Globus pallidus (tissue), 1 donor: ENCODE measurements around the gene RTEL1.
"Not testable (repeated sequence)": the region's sequence is repeated elsewhere in the genome, so short reads cannot be mapped to it uniquely, and the experiment has no call there.

ENCODE experiments used
- DNase-seq: peaks from one replicate; pipeline ENCODE4 v3.0.0-alpha.2; 2015; ENCODE audit warnings: low spot score

Gene RTEL1

GRCh38 chr20:63708301-63709148 lies 50.4 kb downstream of the RTEL1 start:
- DNase-seq = no peak

- DNase-seq = no peak
Observed at GRCh38 chr20:63709149-63709527, 51.0 kb downstream of the RTEL1 start.

DNA sequence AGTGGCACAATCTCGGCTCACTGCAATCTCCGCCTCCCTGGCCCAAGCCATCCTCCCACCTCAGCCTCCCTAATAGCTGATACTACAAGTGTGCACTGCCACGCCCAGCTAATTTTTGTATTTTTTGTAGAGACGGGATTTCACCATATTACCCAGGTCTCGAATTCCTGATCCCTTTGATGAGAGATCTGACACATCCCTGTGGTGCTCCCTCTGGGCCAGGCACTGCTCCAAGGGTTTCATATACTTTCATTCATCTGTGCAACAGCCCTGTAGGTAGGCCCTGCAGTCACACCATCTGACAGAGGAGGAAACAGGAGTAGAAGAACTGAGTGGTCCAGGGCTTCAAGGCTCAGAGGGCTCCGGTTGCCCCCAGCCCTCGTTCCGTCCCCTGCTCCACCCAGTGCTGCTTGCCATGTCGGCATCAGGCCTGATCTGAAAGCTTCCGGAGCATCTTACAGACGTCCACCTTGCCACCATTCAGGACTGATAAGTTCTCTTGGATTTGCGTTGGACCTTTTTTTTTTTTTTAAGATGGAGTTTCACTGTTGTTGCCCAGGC lies 53.1 kb downstream of the RTEL1 start:
- no peak for DNase-seq

DNA sequence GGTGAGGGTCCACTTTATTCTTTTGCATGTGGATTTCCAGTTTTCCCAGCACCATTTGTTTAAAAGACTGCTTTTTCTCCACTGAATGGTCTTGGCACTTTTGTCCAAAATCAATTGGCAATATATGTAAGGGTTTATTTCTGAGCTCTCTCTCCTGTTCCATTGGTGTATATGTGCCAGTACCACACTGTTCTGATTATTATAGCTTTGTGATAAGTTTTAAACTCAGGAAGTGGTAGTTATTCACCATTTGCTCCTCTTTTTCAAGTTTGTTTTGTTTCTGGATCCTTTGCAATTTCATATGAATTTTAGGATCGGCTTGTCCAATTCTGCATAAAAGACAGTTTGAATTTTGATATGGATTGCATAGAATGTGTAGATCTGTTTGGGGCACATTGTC lies 54.1 kb downstream of the RTEL1 start:
- DNase-seq = no peak

GRCh38 chr20:63714858-63715257 lies 56.7 kb downstream of the RTEL1 start:
- DNase-seq = no peak

GRCh38 chr20:63718996-63719395 lies 60.9 kb downstream of the RTEL1 start:
- DNase-seq = no peak

- not testable (repeated sequence) for DNase-seq
Observed at GRCh38 chr20:63722967-63723622, 65.0 kb downstream of the RTEL1 start.

GRCh38 chr20:63730189-63730733 lies 72.1 kb downstream of the RTEL1 start:
- not testable (repeated sequence) for DNase-seq

GRCh38 chr20:63731410-63731809 lies 73.3 kb downstream of the RTEL1 start:
- DNase-seq = no peak

GRCh38 chr20:63732118-63733095 lies 74.3 kb downstream of the RTEL1 start:
- DNase-seq = no peak

- DNase-seq = no peak
Observed at GRCh38 chr20:63733117-63733516, 75.0 kb downstream of the RTEL1 start.

- DNase-seq = no peak
Observed at GRCh38 chr20:63733579-63734081, 75.5 kb downstream of the RTEL1 start.

DNA sequence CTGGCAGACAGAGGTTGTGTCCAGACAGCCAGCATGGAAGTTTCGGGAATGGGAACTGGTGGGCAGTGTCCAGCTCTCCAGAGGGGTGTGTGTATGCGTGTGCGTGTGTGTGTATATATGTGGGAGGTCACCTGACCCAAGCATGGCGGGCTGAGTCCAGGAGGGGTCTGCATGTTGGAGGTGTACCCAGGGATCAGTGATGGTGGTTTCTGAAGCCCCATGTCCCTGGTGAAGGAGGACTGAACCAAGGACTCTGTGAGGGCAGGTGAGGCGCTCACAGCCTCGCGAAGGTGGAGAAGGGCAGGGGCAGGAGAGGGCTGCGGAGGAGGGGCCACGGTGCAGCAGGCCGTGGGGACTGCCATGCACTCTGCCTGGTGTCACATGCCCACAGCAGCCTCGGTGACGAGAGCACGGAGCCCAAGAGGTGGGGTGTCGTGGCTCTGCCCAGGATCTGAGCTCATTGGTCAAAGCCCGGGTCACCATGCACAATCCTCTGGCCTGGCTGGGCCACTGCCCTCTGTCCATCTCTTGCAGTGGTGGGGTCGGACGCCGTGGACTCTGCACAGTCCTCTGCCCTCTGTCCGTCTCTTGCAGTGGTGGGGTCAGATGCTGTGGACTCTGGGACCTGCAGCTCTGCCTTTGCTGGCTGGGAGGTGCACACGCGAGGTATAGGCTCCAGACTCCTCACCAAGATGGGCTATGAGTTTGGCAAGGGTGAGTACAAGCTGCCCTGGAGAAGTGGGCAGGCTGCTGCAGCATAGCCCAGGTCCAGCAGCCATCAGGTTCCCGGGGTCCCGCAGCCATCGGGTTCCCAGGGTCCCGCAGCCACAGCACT lies 76.2 kb downstream of the RTEL1 start:
- DNase-seq = no peak

DNA sequence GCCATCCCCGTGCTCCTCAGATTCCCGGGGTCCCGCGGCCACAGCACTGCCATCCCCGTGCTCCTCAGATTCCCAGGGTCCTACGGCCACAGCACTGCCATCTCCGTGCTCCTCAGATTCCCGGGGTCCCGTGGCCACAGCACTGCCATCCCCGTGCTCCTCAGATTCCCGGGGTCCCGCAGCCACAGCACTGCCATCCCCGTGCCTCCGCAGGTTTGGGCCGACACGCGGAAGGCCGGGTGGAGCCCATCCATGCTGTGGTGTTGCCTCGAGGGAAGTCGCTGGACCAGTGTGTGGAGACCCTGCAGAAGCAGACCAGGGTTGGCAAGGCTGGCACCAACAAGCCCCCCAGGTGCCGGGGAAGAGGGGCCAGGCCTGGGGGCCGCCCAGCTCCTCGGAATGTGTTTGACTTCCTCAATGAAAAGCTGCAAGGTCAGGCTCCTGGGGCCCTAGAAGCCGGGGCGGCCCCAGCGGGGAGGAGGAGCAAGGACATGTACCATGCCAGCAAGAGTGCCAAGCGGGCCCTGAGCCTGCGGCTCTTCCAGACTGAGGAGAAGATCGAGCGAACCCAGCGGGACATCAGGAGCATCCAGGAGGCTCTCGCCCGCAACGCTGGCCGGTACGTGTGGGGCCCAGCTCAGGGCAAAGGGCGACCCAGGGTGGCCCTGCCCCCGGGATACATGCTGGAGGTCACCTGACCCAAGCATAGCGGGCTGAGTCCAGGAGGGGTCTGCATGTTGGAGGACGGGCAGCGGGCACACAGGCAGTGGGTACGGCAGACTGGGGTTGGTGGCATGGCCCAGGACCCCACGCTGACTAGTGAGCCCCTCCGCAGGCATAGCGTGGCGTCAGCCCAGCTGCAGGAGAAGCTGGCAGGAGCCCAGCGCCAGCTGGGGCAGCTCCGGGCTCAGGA lies 77.1 kb downstream of the RTEL1 start:
- no peak for DNase-seq

DNA sequence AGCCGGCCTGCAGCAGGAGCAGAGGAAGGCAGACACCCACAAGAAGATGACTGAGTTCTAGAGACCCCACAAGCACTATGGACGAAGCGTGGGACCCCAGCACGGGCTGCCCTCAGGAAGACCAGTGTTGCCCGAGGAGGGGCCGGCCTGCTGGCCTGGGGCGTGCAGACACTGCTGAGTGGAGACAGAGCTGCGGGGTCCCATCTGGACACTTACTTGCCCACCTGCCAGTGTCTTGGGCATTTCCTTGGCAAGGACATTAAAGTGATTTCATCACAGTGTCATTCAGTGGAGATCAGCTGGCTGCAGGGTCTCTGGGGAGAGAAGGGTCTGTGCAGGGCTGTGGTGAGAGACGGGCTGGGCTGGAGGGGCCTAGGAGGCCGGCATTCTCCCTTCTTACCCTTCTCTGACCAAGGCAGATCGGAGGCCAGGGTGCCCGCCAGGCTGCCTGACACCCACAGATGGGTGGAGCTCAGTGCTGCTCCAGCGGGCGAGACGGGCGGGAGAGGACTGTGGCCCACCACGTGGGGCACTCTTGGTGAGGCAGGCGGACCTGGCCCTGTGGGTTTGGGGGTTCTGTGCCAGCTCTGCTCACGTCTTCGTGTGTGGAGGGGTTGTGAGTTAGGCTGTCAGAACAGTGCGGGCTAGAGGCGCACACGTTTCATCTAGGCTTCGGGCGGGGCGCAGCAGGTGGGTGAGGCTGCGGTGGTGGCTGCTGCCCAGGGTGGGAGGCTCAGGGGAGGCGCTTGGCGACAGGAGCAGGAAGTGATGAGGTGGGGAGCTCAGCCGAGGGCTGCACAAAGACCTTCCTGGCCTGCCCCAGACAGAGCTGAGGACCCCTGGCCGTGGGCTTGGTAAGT lies 78.0 kb downstream of the RTEL1 start, which contains the start of gene LIME1:
Gene LIME1 (plus strand): TSS at position 806 of the 860 bp plus-strand sequence. CDS start 886 bp downstream, outside the sequence.
- DNase-seq = no peak

DNA sequence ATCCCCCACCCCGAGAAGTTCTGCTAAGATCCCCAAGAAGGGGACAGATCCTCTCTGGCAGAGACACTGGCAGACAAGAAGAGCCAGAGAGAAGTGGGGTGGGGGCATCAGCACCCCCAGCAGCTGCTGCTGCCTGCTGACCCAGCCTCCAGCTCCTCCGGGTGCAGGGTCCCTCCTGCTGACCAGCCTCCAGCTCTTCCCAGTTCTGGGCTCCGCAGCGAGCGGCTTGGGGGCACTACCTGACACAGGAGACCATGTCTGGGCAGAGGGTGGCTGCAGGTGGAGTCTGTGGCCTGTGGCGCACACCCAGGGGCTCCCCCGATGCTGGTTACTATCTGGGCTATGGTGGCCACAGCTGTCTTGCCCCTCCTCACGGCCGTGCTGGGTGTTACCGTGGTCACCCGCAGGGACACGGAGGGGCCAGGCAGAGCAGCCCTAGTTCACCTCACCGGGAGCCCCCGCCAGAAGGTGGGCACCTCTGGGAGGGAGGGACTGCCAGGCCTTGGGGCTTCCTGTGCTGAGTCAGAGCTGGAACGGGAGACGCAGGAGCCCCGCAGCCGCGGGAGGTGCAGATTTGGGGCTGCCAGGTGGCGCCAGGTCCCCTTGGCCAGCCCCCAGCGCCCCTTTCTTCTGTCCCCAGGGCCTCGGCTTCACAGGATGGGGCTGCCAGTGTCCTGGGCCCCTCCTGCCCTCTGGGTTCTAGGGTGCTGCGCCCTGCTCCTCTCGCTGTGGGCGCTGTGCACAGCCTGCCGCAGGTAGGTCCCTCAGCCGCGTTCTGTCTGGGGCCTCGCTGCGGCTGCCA lies 79.0 kb downstream of the RTEL1 start:
- no peak for DNase-seq

- DNase-seq = no peak
Observed at GRCh38 chr20:63737695-63737944, 79.5 kb downstream of the RTEL1 start.
